Breast epithelium (tissue), 4 donors: ENCODE measurements around the gene TRERF1. TPM values are rescaled to one million over a fixed set of nuclear protein-coding genes. Genes with fewer than 3 reads are reported as not detected.

Experiments used
- DNase-seq, 2 donors: peaks; one replicate each; pipeline ENCODE4 v3.0.0-alpha.2; 2019; ENCODE audit warnings: low spot score in 2 of 2
- H3K27ac ChIP-seq, 2 donors: fragments of 200-600 bp; sonication (generic) in 1 of 2; one replicate each; pipeline ENCODE4 v1.5.1; 2016 to 2019; ENCODE audit warnings: mild to moderate bottlenecking in 1 of 2
- H3K27me3 ChIP-seq, 2 donors: fragments of 200-600 bp; sonication (generic) in 1 of 2; one replicate each; pipeline versions ENCODE4 v1.5.1 to v1.6.0; 2017 to 2019; ENCODE audit warnings: control low read depth in 1 of 2, mild to moderate bottlenecking in 1 of 2
- H3K36me3 ChIP-seq: fragments of 200-600 bp; one replicate; pipeline ENCODE4 v1.5.1; 2019
- H3K4me1 ChIP-seq, 2 donors: fragments of 200-600 bp; sonication (generic); one replicate each; pipeline ENCODE4 v1.5.1; 2016 to 2019; ENCODE audit warnings: control low read depth in 1 of 2
- H3K4me3 ChIP-seq, 3 donors: fragments of 200-600 bp; sonication (generic); 1 replicate in 2 of 3; 2 replicates in 1 of 3; pipeline ENCODE4 v1.5.1; 2016 to 2019; ENCODE audit warnings: mild to moderate bottlenecking in 3 of 3, moderate library complexity in 2 of 3
- H3K9me3 ChIP-seq, 2 donors: fragments of 200-600 bp; sonication (generic) in 1 of 2; one replicate each; pipeline ENCODE4 v1.5.1; 2016 to 2019; ENCODE audit warnings: control low read depth in 1 of 2
- CTCF ChIP-seq, 3 donors: fragments of 450-650 bp; IDR thresholded peaks; one replicate each; pipeline ENCODE4 v1.5.1; 2016 to 2017; ENCODE audit warnings: antibody characterized with exemption in 3 of 3, mild to moderate bottlenecking in 3 of 3, moderate library complexity in 3 of 3
- POLR2A ChIP-seq: fragments of 450-650 bp; IDR thresholded peaks from one replicate; pipeline ENCODE4 v1.6.1; 2016; ENCODE audit warnings: antibody characterized with exemption, mild to moderate bottlenecking, moderate library complexity
- POLR2AphosphoS5 ChIP-seq, 3 donors: sonication (generic); formaldehyde crosslinking; IDR thresholded peaks; one replicate each; pipeline ENCODE4 v1.6.1; 2017; ENCODE audit warnings: antibody characterized with exemption in 3 of 3
- intact Hi-C: fragments of 100-400 bp; cut with DNase I; formaldehyde crosslinking; loops from one replicate; pipeline ENCODE4 v1.15.1; 2023; ENCODE audit warnings: low total_unique reads
- total RNA-seq, 3 donors: library from RNA; depleted of rRNA; stranded (reverse); fragments of >200 nt; gene quantifications; one replicate each; pipeline ENCODE4 v1.1.0, GENCODE V29; 2016

Gene TRERF1
- total RNA-seq, 3 donors from 2014 or later = 3.9 to 5.4 (median 4.1) TPM

- no peak for TF ChIP-seq POLR2A
- no peak for TF ChIP-seq POLR2AphosphoS5 (IDR thresholded peaks at IDR 0.05)
- no peak for TF ChIP-seq CTCF (IDR thresholded peaks at IDR 0.05)
- no peaks in the 10 kb centered on the region for H3K36me3 ChIP-seq
- no peaks in the 10 kb centered on the region for H3K4me1 ChIP-seq
- H3K9me3 ChIP-seq = no peaks in the 10 kb centered on the region
- no peak for DNase-seq
- intact Hi-C loops = no loop called here
- H3K27ac ChIP-seq = no peak overlapping the region
- no peaks in the 10 kb centered on the region for H3K27me3 ChIP-seq
- no peak overlapping the region for H3K4me3 ChIP-seq
These were observed 50.1 kb downstream of the TRERF1 start for GRCh38 chr6:42401613-42401951.

- Histone ChIP-seq H3K4me1 (no peaks in the 10 kb centered on the region), H3K4me3 (no peak overlapping the region), H3K27ac (no peak overlapping the region), H3K36me3 (no peaks in the 10 kb centered on the region), H3K27me3 (no peaks in the 10 kb centered on the region), H3K9me3 (no peaks in the 10 kb centered on the region)
- DNase-seq = no peak
- TF ChIP-seq CTCF (IDR thresholded peaks at IDR 0.05) (no peak), POLR2AphosphoS5 (IDR thresholded peaks at IDR 0.05) (no peak), POLR2A (no peak)
- intact Hi-C loops = no loop called here
These were observed 50.7 kb downstream of the TRERF1 start for GRCh38 chr6:42400886-42401612.

- TF ChIP-seq CTCF (IDR thresholded peaks at IDR 0.05) (no peak), POLR2AphosphoS5 (IDR thresholded peaks at IDR 0.05) (no peak), POLR2A (no peak)
- no peak overlapping the region for H3K4me3 ChIP-seq
- H3K9me3 ChIP-seq = no peaks in the 10 kb centered on the region
- no peaks in the 10 kb centered on the region for H3K36me3 ChIP-seq
- intact Hi-C loops = no loop called here
- no peak overlapping the region for H3K27ac ChIP-seq
- no peaks in the 10 kb centered on the region for H3K27me3 ChIP-seq
- H3K4me1 ChIP-seq = no peaks in the 10 kb centered on the region
- no peak for DNase-seq
These were observed 51.5 kb downstream of the TRERF1 start for GRCh38 chr6:42400061-42400760.

GRCh38 chr6:42396720-42397119 lies 55.0 kb downstream of the TRERF1 start:
- H3K9me3 ChIP-seq = no peaks in the 10 kb centered on the region
- H3K27ac ChIP-seq = no peak overlapping the region
- DNase-seq = no peak
- H3K4me1 ChIP-seq = no peaks in the 10 kb centered on the region
- TF ChIP-seq POLR2A (no peak), POLR2AphosphoS5 (IDR thresholded peaks at IDR 0.05) (no peak), CTCF (IDR thresholded peaks at IDR 0.05) (no peak)
- no peaks in the 10 kb centered on the region for H3K27me3 ChIP-seq
- intact Hi-C loops = no loop called here
- no peaks in the 10 kb centered on the region for H3K36me3 ChIP-seq
- no peak overlapping the region for H3K4me3 ChIP-seq

GRCh38 chr6:42394881-42395620 lies 56.7 kb downstream of the TRERF1 start:
- Histone ChIP-seq H3K4me3 (no peak overlapping the region), H3K27ac (no peak overlapping the region), H3K4me1 (no peaks in the 10 kb centered on the region), H3K27me3 (no peaks in the 10 kb centered on the region), H3K36me3 (no peaks in the 10 kb centered on the region), H3K9me3 (no peaks in the 10 kb centered on the region)
- TF ChIP-seq POLR2A = no peak
- TF ChIP-seq CTCF (IDR thresholded peaks at IDR 0.05) = no peak
- intact Hi-C loops = no loop called here
- no peak for DNase-seq
